Smooth muscle cell (in vitro differentiated cells): ENCODE data around the gene ATF4. TPM values are rescaled to one million over a fixed set of nuclear protein-coding genes. Genes with fewer than 3 reads are reported as not detected.

Experiments
- DNase-seq: peaks from one replicate; lab custom pipeline; 2025; ENCODE audit not compliant: unreplicated experiment; lab: John Stamatoyannopoulos, UW
- H2AFZ ChIP-seq: fragments of 200-600 bp; sonication (generic); 2 replicates; pipeline ENCODE4 v1.6.0; 2016; ENCODE audit warnings: antibody characterized with exemption, low read depth, mild to moderate bottlenecking
- H3F3A ChIP-seq: fragments of 200-600 bp; sonication (generic); 2 replicates; pipeline ENCODE4 v1.6.0; 2017; ENCODE audit warnings: antibody characterized with exemption, low read depth
- H3K27ac ChIP-seq: fragments of 200-600 bp; sonication (generic); 2 replicates; pipeline ENCODE4 v1.5.1; 2016; ENCODE audit warnings: low read depth, mild to moderate bottlenecking
- H3K27me3 ChIP-seq: fragments of 200-600 bp; sonication (generic); 2 replicates; pipeline ENCODE4 v1.6.1; 2016; ENCODE audit warnings: low read depth, mild to moderate bottlenecking
- H3K36me3 ChIP-seq: fragments of 200-600 bp; sonication (generic); 2 replicates; pipeline ENCODE4 v1.5.1; 2016; ENCODE audit warnings: low read depth
- H3K4me1 ChIP-seq: fragments of 200-600 bp; sonication (generic); 2 replicates; pipeline ENCODE4 v1.5.1; 2016; ENCODE audit warnings: low read depth
- H3K4me2 ChIP-seq: fragments of 200-600 bp; sonication (generic); 2 replicates; pipeline ENCODE4 v1.6.0; 2016; ENCODE audit warnings: mild to moderate bottlenecking
- H3K4me3 ChIP-seq: fragments of 200-600 bp; sonication (generic); 2 replicates; pipeline ENCODE4 v1.5.1; 2016; ENCODE audit warnings: mild to moderate bottlenecking
- H3K79me2 ChIP-seq: fragments of 200-600 bp; sonication (generic); 2 replicates; pipeline ENCODE4 v1.6.0; 2016; ENCODE audit warnings: low read depth, mild to moderate bottlenecking
- H3K9ac ChIP-seq: fragments of 200-600 bp; sonication (generic); 2 replicates; pipeline ENCODE4 v1.6.0; 2016; ENCODE audit warnings: low read depth
- H3K9me3 ChIP-seq: fragments of 200-600 bp; sonication (generic); replicated peaks from 2 replicates; pipeline ENCODE4 v1.5.1; 2016; ENCODE audit warnings: low read depth
- H4K20me1 ChIP-seq: fragments of 200-600 bp; sonication (generic); 2 replicates; pipeline ENCODE4 v1.6.0; 2016; ENCODE audit warnings: low read depth
- WGBS: methylation state at CpG from one replicate; pipeline ENCODE4 v1.1.7; 2016; ENCODE audit warnings: low lambda C conversion rate; 5-methylcytosine and 5-hydroxymethylcytosine counted together
- polyA plus RNA-seq: library from polyadenylated mRNA; unstranded; fragments of >200 nt; fragmentation: Nextera tagmentation; extraction: Ambion mirVana; gene quantifications from 2 replicates; pipeline ENCODE4 v1.2.1, GENCODE V29; 2016
- total RNA-seq: library from RNA; depleted of rRNA; stranded (reverse); fragments of >200 nt; gene quantifications from 2 replicates; pipeline ENCODE4 v1.2.3, GENCODE V29; 2014
- TF ChIP-seq, protein P1 (sequence below): fragments of 200-600 bp; sonication (generic); IDR thresholded peaks from 2 replicates; pipeline ENCODE4 v1.5.1; 2017; ENCODE audit warnings: borderline replicate concordance, mild to moderate bottlenecking, antibody characterized with exemption; ENCODE audit not compliant: insufficient read depth, poor library complexity, severe bottlenecking

ATF4 gene
- total and polyA plus RNA-seq, 2 experiments from 2014 or later: 288 to 421 TPM

DNA sequence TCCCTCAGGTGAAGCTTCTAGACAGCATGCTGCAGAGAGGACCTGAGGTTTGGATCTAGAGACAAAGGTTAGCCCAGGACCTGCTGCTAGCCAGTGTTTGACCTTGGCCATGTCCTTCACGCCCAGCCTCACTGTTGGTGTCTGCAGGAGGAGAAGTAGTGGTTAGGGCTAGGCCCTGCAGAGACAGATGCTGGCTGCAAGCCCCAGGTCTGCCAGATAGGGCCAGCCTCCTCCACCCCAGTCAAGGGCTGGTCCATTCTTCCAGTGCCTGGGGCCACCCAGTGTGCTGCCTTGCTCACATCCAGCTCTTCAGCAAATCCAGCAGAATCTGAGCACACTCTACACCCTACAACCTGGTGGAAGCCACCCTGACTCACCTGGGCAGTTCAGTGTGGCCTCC is 39.8 kb upstream of the ATF4 start:
- H3K4me1 ChIP-seq: no peaks in the 10 kb centered on the region
- H3K27me3 ChIP-seq: no peaks in the 10 kb centered on the region

DNA sequence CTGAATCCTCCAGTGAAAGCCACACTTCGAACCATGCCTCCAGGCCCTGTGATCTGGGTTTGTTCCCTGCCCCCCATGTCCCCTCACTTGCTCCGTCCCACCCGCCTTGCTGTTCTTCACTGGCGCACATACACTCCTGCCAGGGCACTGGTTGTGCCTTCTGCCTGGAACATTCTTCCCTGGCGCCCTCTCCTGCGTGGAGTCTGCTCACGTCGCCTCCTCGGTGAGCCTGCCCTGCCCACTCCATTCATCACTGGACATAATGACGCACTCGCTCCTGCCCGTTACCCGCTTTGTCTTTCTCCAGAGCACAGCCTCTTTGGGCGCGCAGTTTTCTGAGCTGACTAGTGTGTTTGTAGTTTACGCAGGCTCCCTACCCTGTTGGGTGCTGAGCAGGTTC is 39.3 kb upstream of the ATF4 start:
- TF ChIP-seq, protein P1, sequence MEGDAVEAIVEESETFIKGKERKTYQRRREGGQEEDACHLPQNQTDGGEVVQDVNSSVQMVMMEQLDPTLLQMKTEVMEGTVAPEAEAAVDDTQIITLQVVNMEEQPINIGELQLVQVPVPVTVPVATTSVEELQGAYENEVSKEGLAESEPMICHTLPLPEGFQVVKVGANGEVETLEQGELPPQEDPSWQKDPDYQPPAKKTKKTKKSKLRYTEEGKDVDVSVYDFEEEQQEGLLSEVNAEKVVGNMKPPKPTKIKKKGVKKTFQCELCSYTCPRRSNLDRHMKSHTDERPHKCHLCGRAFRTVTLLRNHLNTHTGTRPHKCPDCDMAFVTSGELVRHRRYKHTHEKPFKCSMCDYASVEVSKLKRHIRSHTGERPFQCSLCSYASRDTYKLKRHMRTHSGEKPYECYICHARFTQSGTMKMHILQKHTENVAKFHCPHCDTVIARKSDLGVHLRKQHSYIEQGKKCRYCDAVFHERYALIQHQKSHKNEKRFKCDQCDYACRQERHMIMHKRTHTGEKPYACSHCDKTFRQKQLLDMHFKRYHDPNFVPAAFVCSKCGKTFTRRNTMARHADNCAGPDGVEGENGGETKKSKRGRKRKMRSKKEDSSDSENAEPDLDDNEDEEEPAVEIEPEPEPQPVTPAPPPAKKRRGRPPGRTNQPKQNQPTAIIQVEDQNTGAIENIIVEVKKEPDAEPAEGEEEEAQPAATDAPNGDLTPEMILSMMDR: no peak
- Histone ChIP-seq H3K9me3 (no peaks in the 10 kb centered on the region), H3K9ac (no peak overlapping the region), H3K4me2 (no peak overlapping the region), H3F3A (no peaks in the 10 kb centered on the region), H3K27me3 (no peaks in the 10 kb centered on the region), H3K4me3 (no peak overlapping the region), H4K20me1 (peaks cover 61% of the 10 kb centered on the region), H3K4me1 (no peaks in the 10 kb centered on the region), H3K27ac (no peak overlapping the region), H3K36me3 (no peaks in the 10 kb centered on the region), H3K79me2 (peaks cover 19% of the 10 kb centered on the region), H2AFZ (no peak overlapping the region)
- no peak for DNase-seq
- 95% methylated on average over 16 of the region's 16 CpGs for WGBS

More for the DNA sequence above, 39.8 kb upstream of the ATF4 start:
- Histone ChIP-seq H3K79me2 (peaks cover 19% of the 10 kb centered on the region), H3K4me2 (no peak overlapping the region), H4K20me1 (peaks cover 66% of the 10 kb centered on the region), H3K36me3 (no peaks in the 10 kb centered on the region), H3K9me3 (no peaks in the 10 kb centered on the region), H3K9ac (no peak overlapping the region), H3F3A (no peaks in the 10 kb centered on the region), H3K4me3 (no peak overlapping the region), H3K27ac (no peak overlapping the region), H2AFZ (no peak overlapping the region)
- TF ChIP-seq, protein P1: no peak
- WGBS: 100% methylated on average over 1 of the region's 1 CpG
- no peak for DNase-seq

DNA sequence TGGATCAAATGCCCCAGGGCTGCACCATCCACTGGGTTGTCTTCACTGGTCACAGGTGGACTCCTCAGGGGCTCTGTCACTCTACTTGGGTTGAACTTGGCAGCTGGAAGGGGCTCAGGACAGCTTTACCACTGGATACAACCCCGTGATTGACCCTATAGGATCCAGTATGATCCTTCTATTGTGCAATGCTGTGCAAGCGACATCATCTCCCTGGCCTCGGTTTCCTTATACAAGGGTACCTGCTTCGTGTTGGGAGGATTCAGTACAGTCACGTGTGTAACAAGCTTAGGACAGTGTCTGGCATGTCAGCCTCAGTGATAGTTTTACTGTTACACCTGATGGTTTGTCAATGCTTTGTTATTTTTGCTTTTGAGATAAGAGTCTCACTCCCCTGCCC is 38.8 kb upstream of the ATF4 start:
- no peaks in the 10 kb centered on the region for H3F3A ChIP-seq
- H3K27ac ChIP-seq: no peak overlapping the region
- no peaks in the 10 kb centered on the region for H3K9me3 ChIP-seq
- no peak overlapping the region for H3K4me3 ChIP-seq
- no peaks in the 10 kb centered on the region for H3K36me3 ChIP-seq
- H3K4me2 ChIP-seq: no peak overlapping the region
- no peak for DNase-seq
- no peaks in the 10 kb centered on the region for H3K4me1 ChIP-seq
- H3K9ac ChIP-seq: no peak overlapping the region
- H3K27me3 ChIP-seq: no peaks in the 10 kb centered on the region
- 94% methylated on average over 5 of the region's 5 CpGs for WGBS
- TF ChIP-seq, protein P1: no peak
- H2AFZ ChIP-seq: no peak overlapping the region
- peaks cover 19% of the 10 kb centered on the region for H3K79me2 ChIP-seq
- H4K20me1 ChIP-seq: peaks cover 58% of the 10 kb centered on the region

DNA sequence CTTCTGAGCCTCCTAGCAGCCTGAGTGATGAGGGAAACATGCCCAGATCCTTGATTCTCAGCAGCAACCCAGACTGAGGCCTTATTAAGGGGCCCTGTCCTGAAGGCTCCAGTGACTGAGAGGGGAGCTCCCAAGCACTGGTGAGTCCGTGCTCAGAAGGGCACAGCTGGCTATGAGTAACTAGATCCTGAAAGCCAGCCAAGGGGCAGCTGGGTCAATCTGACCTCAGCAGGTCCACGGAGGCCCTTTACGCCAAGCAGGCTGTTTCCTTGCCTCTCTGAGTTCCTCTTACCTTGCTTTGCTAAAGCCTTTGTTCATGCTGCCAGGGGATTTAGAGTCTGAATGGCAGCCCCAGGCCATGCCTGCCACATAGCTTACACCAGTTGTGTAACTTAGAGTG is 37.6 kb upstream of the ATF4 start:
- Histone ChIP-seq H3K4me3 (no peak overlapping the region), H3K9me3 (no peaks in the 10 kb centered on the region), H3F3A (no peaks in the 10 kb centered on the region), H2AFZ (no peak overlapping the region), H3K79me2 (peaks cover 10% of the 10 kb centered on the region), H3K4me2 (no peak overlapping the region), H4K20me1 (peaks cover 51% of the 10 kb centered on the region), H3K36me3 (no peaks in the 10 kb centered on the region), H3K27me3 (no peaks in the 10 kb centered on the region), H3K27ac (no peak overlapping the region), H3K4me1 (no peaks in the 10 kb centered on the region), H3K9ac (no peak overlapping the region)
- DNase-seq: no peak
- TF ChIP-seq, protein P1: no peak
- WGBS: 97% methylated on average over 3 of the region's 3 CpGs
